ENCODE measurements around the gene ARHGAP26.
A peak's percentile ranks its signal among the peaks of the same experiment; 100 is the strongest.
"Not testable (repeated sequence)": the region's sequence is repeated elsewhere in the genome, so short reads cannot be mapped to it uniquely, and the experiment has no call there.

ARHGAP26 gene

GRCh38 chr5:142971303-142972013, 201.3 kb downstream of the ARHGAP26 start:
- DNase-seq, result no peak

- no peak for DNase-seq
Measured at GRCh38 chr5:142972064-142972570, 201.9 kb downstream of the ARHGAP26 start.

- no peak for DNase-seq
Measured at GRCh38 chr5:142973932-142974331, 203.8 kb downstream of the ARHGAP26 start.

- no peak for DNase-seq
Measured at GRCh38 chr5:142974409-142974808, 204.2 kb downstream of the ARHGAP26 start.

- DNase-seq, result no peak
Measured at GRCh38 chr5:142976861-142977260, 206.7 kb downstream of the ARHGAP26 start.

- peak; percentile 28 to 81 for DNase-seq
Measured at GRCh38 chr5:142977363-142978051, 207.3 kb downstream of the ARHGAP26 start.

- no peak for DNase-seq
Measured at GRCh38 chr5:142978252-142978651, 208.1 kb downstream of the ARHGAP26 start.

- no peak for DNase-seq
Measured at GRCh38 chr5:142978726-142979125, 208.5 kb downstream of the ARHGAP26 start.

GRCh38 chr5:142979636-142980035, 209.5 kb downstream of the ARHGAP26 start:
- DNase-seq, result no peak

GRCh38 chr5:142981475-142981874, 211.3 kb downstream of the ARHGAP26 start:
- DNase-seq, result no peak

GRCh38 chr5:142981886-142982820, 212.0 kb downstream of the ARHGAP26 start:
- peak in 1 of 2 experiments; percentile 33 for DNase-seq

GRCh38 chr5:142982821-142983200, 212.6 kb downstream of the ARHGAP26 start:
- no peak for DNase-seq

- DNase-seq, result no peak
Measured at GRCh38 chr5:142984011-142984410, 213.8 kb downstream of the ARHGAP26 start.

GRCh38 chr5:142984525-142984924, 214.3 kb downstream of the ARHGAP26 start:
- no peak for DNase-seq

GRCh38 chr5:142989270-142989669, 219.1 kb downstream of the ARHGAP26 start:
- DNase-seq, result not testable (repeated sequence)

GRCh38 chr5:142990073-142990472, 219.9 kb downstream of the ARHGAP26 start:
- DNase-seq, result not testable (repeated sequence)

GRCh38 chr5:142994218-142994617, 224.0 kb downstream of the ARHGAP26 start:
- DNase-seq, result no peak

- not testable (repeated sequence) for DNase-seq
Measured at GRCh38 chr5:142995621-142996020, 225.4 kb downstream of the ARHGAP26 start.

GRCh38 chr5:142997591-142997990, 227.4 kb downstream of the ARHGAP26 start:
- DNase-seq, result no peak

- DNase-seq, result no peak
Measured at GRCh38 chr5:142998316-142999020, 228.3 kb downstream of the ARHGAP26 start.

- DNase-seq, result not testable (repeated sequence)
Measured at GRCh38 chr5:143000551-143000950, 230.4 kb downstream of the ARHGAP26 start.

GRCh38 chr5:143001764-143002351, 231.7 kb downstream of the ARHGAP26 start:
- DNase-seq, result no peak

All from SW 1271 (cell line).